H1 (cell line): ENCODE results near the gene AKAP8. TPM values are rescaled to one million over a fixed set of nuclear protein-coding genes. Genes with fewer than 3 reads are reported as not detected.

Experiments
- CHD7 ChIP-seq: fragments of 300-600 bp; sonication (generic); IDR thresholded peaks from 2 replicates; pipeline ENCODE4 v1.7.1; 2012; ENCODE audit warnings: low read length, moderate library complexity, mild to moderate bottlenecking, inconsistent platforms; ENCODE audit not compliant: insufficient replicate concordance
- CREB1 ChIP-seq: IDR thresholded peaks from 2 replicates; pipeline ENCODE4 v1.6.1; 2012; ENCODE audit warnings: inconsistent platforms
- JUN ChIP-seq: IDR thresholded peaks from 2 replicates; pipeline ENCODE4 v1.6.1; 2011; ENCODE audit warnings: low read depth, mild to moderate bottlenecking, improper control_type of control experiment, low read length
- KDM1A ChIP-seq: fragments of 200-600, 300-600 bp; sonication (generic); IDR thresholded peaks from 2 replicates; pipeline ENCODE4 v1.7.1; 2016; ENCODE audit warnings: mild to moderate bottlenecking, low read length, borderline replicate concordance
- MAFK ChIP-seq: IDR thresholded peaks from 2 replicates; pipeline ENCODE4 v1.6.1; 2012; ENCODE audit warnings: low read depth, mild to moderate bottlenecking, improper control_type of control experiment, low read length
- POLR2A ChIP-seq, 2 experiments: IDR thresholded peaks; 1 replicate in 1 of 2; 2 replicates in 1 of 2; pipeline ENCODE4 v1.6.1; 2011; ENCODE audit warnings: low read depth in 2 of 2, low read length in 2 of 2, mild to moderate bottlenecking in 2 of 2; ENCODE audit errors: control extremely low read depth in 1 of 2
- RAD21 ChIP-seq, 2 experiments: IDR thresholded peaks in 1 of 2; conservative IDR thresholded peaks in 1 of 2; 2 replicates each; pipeline ENCODE4 v1.6.1; 2011; ENCODE audit warnings: low read depth in 2 of 2, low read length in 2 of 2, improper control_type of control experiment in 1 of 2, inconsistent platforms in 1 of 2, mild to moderate bottlenecking in 1 of 2, moderate library complexity in 1 of 2
- RNF2 ChIP-seq: fragments of 200-900, 300-1000 bp; sonication (generic); IDR thresholded peaks from 2 replicates; pipeline ENCODE4 v1.7.1; 2016; ENCODE audit warnings: borderline replicate concordance, low read depth, mild to moderate bottlenecking, antibody characterized with exemption, low read length; ENCODE audit not compliant: poor library complexity, severe bottlenecking; ENCODE audit errors: missing control alignments
- SP4 ChIP-seq: IDR thresholded peaks from 2 replicates; pipeline ENCODE4 v1.6.1; 2012; ENCODE audit warnings: low read length, inconsistent platforms
- TBP ChIP-seq: IDR thresholded peaks from 2 replicates; pipeline ENCODE4 v1.6.1; 2011; ENCODE audit warnings: low read depth, low read length, improper control_type of control experiment
- USF2 ChIP-seq: IDR thresholded peaks from 2 replicates; pipeline ENCODE4 v1.6.1; 2011; ENCODE audit warnings: low read length, improper control_type of control experiment
- polyA plus RNA-seq, 7 experiments: library from polyadenylated mRNA; depleted of rRNA in 3 of 7; stranded (reverse) in 5 of 7; unstranded in 2 of 7; fragments of >200 nt in 5 of 7; fragments of 200-250 nt in 2 of 7; gene quantifications; 1 replicate in 5 of 7; 2 replicates in 1 of 7; 4 replicates in 1 of 7; pipeline versions ENCODE4 v1.2.1 to v1.2.3, GENCODE V29; 2011 to 2013; ENCODE audit warnings: missing spikeins in 2 of 7, mixed read lengths in 2 of 7
- total RNA-seq: library from RNA; stranded (reverse); fragmentation: NEBNext Ultra II Directional; extraction: Animal tissue kit (Norgen Biotek cat#: 25700); gene quantifications from 2 replicates; pipeline ENCODE4 v1.2.1, GENCODE V29; 2021

AKAP8 gene
- total and polyA plus RNA-seq, 2 of the 8 experiments (the other 6 are each of a cell fraction or from before 2014, with no cell fraction given), result 17.0 to 41.0 TPM

- TF ChIP-seq CHD7 (no peak), CREB1 (no peak), RNF2 (no peak), RAD21 (IDR thresholded peaks at IDR 0.05 in 1 of 2, conservative IDR thresholded peaks at IDR 0.05 in 1 of 2; ENCODE audit: low read depth in 2 of 2, low read length in 2 of 2) (no peak), KDM1A (no peak), SP4 (no peak), TBP (no peak), MAFK (no peak), JUN (no peak), POLR2A (IDR thresholded peaks at IDR 0.05; ENCODE audit: control extremely low read depth in 1 of 2, low read depth in 2 of 2, low read length in 2 of 2) (no peak), USF2 (no peak)
Observed at GRCh38 chr19:15397236-15397635, 17.6 kb upstream of the AKAP8 start (continued).
